ENCODE data around the gene LRRC53. TPM values are rescaled to one million over a fixed set of nuclear protein-coding genes. Genes with fewer than 3 reads are reported as not detected.

LRRC53 gene
- total RNA-seq, 1 experiment from 2014 or later: not detected

DNA sequence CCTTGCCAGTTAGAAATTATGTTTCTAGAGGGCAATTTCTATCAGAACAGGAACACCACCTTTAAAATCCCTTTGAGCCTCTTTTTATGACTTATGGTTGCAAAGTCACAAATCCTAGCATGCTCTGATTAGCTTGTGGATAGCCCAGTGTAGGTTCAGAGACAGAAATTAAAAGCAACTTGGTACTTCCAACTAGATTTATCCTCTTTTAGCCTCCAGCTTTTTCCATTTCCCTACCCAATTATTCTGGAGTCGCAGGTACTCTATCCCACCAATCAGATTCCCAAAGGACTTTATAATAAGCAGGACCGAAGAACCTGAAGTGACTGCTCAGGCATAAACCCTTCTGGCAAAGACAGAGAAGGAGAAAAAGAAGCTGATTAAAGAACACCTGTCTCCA is 33.4 kb upstream of the LRRC53 start:
- H3K4me3 Mint-ChIP-seq: no peak overlapping the region
- ChIA-PET POLR2A (no interaction called here), CTCF (no interaction called here)
- H3K27me3 Mint-ChIP-seq (ENCODE audit: low read depth): no peaks in the 10 kb centered on the region
- H3K36me3 Mint-ChIP-seq: no peaks in the 10 kb centered on the region
- H3K27ac Mint-ChIP-seq: no peak overlapping the region
- H3K9me3 Mint-ChIP-seq: no peaks in the 10 kb centered on the region
- ATAC-seq (no peak), DNase-seq (ENCODE audit: low spot score) (no peak)
- no peak for TF ChIP-seq PRRX2 (CRISPR knock-in tag; IDR thresholded peaks at IDR 0.05)
- no peak for TF ChIP-seq ZNF671 (CRISPR knock-in tag; IDR thresholded peaks at IDR 0.05)
- TF ChIP-seq ATF6 (CRISPR knock-in tag; IDR thresholded peaks at IDR 0.05): no peak
- TF ChIP-seq, protein P1, sequence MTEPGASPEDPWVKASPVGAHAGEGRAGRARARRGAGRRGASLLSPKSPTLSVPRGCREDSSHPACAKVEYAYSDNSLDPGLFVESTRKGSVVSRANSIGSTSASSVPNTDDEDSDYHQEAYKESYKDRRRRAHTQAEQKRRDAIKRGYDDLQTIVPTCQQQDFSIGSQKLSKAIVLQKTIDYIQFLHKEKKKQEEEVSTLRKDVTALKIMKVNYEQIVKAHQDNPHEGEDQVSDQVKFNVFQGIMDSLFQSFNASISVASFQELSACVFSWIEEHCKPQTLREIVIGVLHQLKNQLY (CRISPR knock-in tag; IDR thresholded peaks at IDR 0.05): no peak
- no peak for TF ChIP-seq RORB (CRISPR knock-in tag; IDR thresholded peaks at IDR 0.05)
- TF ChIP-seq NFYB (CRISPR knock-in tag; conservative IDR thresholded peaks at IDR 0.05; ENCODE audit: low read depth): no peak
- TF ChIP-seq ZNF263 (CRISPR knock-in tag; IDR thresholded peaks at IDR 0.05; ENCODE audit: low read depth): no peak
- no peak for TF ChIP-seq TCF7 (CRISPR knock-in tag; IDR thresholded peaks at IDR 0.05; ENCODE audit: low read depth)
- no peak for TF ChIP-seq MAX (CRISPR knock-in tag; IDR thresholded peaks at IDR 0.05)
- TF ChIP-seq CREM (CRISPR knock-in tag; IDR thresholded peaks at IDR 0.05): no peak
- 0 out of 2 replicates have a peak, but pooled peaks cover 3% of the 10 kb centered on the region for H3K4me1 Mint-ChIP-seq

- no peaks in the 10 kb centered on the region for H3K9me3 Mint-ChIP-seq
- POLR2A ChIA-PET: interaction anchor here (1.0 kb wide), 1 partner anchor 38 kb away, joined by 3 read pairs; no protein-coding TSS in a partner anchor
Observed at GRCh38 chr1:74534241-74534640, 21.8 kb upstream of the LRRC53 start.

DNA sequence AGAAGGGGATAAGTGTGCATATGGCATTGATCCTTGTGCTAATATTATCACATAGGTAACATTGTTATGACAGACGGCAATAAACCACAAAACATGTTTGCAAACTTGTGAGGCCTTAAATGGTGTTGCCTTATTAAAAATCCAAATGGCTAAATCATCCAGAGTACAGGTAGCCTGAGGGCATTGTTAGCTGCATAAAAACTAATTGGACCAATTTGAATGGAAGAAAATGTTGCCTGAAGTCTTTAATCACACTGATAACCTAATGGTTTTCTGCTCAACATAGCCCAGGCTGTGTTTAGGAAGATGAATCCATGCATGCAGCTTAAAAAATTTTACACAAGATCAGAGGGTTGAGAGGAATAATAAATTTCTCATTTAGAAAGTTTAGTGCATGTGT is 19.4 kb upstream of the LRRC53 start:
- H3K4me3 Mint-ChIP-seq: no peak overlapping the region

More at GRCh38 chr1:74534241-74534640, 21.8 kb upstream of the LRRC53 start:
- H3K4me1 Mint-ChIP-seq: no peaks in the 10 kb centered on the region
- H3K27ac Mint-ChIP-seq: no peak overlapping the region
- H3K36me3 Mint-ChIP-seq: no peaks in the 10 kb centered on the region
- CTCF ChIA-PET: no interaction called here
- ATAC-seq (no peak), DNase-seq (ENCODE audit: low spot score) (no peak)
- TF ChIP-seq CBFB (CRISPR knock-in tag; IDR thresholded peaks at IDR 0.05; ENCODE audit: low read depth): no peak
- no peak for TF ChIP-seq SMAD4 (CRISPR knock-in tag; IDR thresholded peaks at IDR 0.05)
- TF ChIP-seq NR3C1 (CRISPR knock-in tag; conservative IDR thresholded peaks at IDR 0.05; ENCODE audit: low read depth): no peak
- no peak for TF ChIP-seq GTF2I (CRISPR knock-in tag; conservative IDR thresholded peaks at IDR 0.05)
- H3K4me3 Mint-ChIP-seq: no peak overlapping the region
- H3K27me3 Mint-ChIP-seq (ENCODE audit: low read depth): no peaks in the 10 kb centered on the region

More for the DNA sequence above, 19.4 kb upstream of the LRRC53 start:
- TF ChIP-seq ETV6 (CRISPR knock-in tag; IDR thresholded peaks at IDR 0.05) (no peak), PRDM15 (CRISPR knock-in tag; IDR thresholded peaks at IDR 0.05) (no peak), ATF3 (CRISPR knock-in tag; conservative IDR thresholded peaks at IDR 0.05) (no peak)
- no peak for DNase-seq (ENCODE audit: low spot score)
- H3K9me3 Mint-ChIP-seq: no peaks in the 10 kb centered on the region
- no peak for ATAC-seq
- ChIA-PET POLR2A (no interaction called here), CTCF (no interaction called here)
- H3K27ac Mint-ChIP-seq: no peak overlapping the region; the same call in 1 of the 2 replicates
- no peaks in the 10 kb centered on the region for H3K36me3 Mint-ChIP-seq
- peaks cover 10% of the 10 kb centered on the region for H3K4me1 Mint-ChIP-seq
- no peaks in the 10 kb centered on the region for H3K27me3 Mint-ChIP-seq (ENCODE audit: low read depth)

All from WTC11 (cell line).